Prostate gland (tissue), 2 donors: ENCODE results near the gene FANCF.

Source experiments
- POLR2A ChIP-seq: fragments of 450-650 bp; IDR thresholded peaks from one replicate; pipeline ENCODE4 v1.6.1; 2016; ENCODE audit warnings: antibody characterized with exemption, mild to moderate bottlenecking
- POLR2AphosphoS5 ChIP-seq: sonication (generic); formaldehyde crosslinking; IDR thresholded peaks from one replicate; pipeline ENCODE4 v1.6.1; 2017; ENCODE audit warnings: antibody characterized with exemption
- TF ChIP-seq, protein P1 (sequence below), 4 experiments: fragments of 200-600 bp in 2 of 4; fragments of 450-650 bp in 2 of 4; sonication (generic) in 2 of 4; IDR thresholded peaks; 1 replicate in 3 of 4; 2 replicates in 1 of 4; pipeline ENCODE4 v1.5.1; 2016 to 2019; ENCODE audit warnings: antibody characterized with exemption in 4 of 4, mild to moderate bottlenecking in 2 of 4, moderate library complexity in 2 of 4

DNA sequence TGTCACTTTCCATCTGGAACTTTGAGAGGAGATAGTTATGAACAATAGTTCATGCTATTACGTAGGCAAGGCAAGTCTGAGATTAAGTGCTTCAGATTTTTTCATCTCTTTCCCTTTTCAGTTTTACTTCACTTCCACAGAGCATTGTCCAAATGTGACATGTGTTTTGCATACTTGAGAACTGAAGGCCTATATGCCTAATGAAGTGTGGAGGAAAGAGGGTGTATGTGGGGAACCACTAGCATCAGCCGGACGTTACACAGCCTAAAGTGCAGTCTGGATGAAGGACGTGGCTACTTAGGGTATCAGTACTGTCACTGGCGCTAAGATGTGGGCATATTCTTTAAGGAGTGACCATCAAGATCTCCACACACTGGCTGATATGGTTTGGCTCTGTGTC lies 26.2 kb downstream of the FANCF start:
- TF ChIP-seq, protein P1, sequence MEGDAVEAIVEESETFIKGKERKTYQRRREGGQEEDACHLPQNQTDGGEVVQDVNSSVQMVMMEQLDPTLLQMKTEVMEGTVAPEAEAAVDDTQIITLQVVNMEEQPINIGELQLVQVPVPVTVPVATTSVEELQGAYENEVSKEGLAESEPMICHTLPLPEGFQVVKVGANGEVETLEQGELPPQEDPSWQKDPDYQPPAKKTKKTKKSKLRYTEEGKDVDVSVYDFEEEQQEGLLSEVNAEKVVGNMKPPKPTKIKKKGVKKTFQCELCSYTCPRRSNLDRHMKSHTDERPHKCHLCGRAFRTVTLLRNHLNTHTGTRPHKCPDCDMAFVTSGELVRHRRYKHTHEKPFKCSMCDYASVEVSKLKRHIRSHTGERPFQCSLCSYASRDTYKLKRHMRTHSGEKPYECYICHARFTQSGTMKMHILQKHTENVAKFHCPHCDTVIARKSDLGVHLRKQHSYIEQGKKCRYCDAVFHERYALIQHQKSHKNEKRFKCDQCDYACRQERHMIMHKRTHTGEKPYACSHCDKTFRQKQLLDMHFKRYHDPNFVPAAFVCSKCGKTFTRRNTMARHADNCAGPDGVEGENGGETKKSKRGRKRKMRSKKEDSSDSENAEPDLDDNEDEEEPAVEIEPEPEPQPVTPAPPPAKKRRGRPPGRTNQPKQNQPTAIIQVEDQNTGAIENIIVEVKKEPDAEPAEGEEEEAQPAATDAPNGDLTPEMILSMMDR (IDR thresholded peaks at IDR 0.05) = no peak
- TF ChIP-seq POLR2A (no peak), POLR2AphosphoS5 (no peak)
